OCI-LY7 (cell line): Measurements from ENCODE around the gene KPNA4. TPM values are rescaled to one million over a fixed set of nuclear protein-coding genes. Genes with fewer than 3 reads are reported as not detected.

Experiments used
- BruUV-seq: library from RNA; stranded (reverse); fragments of 400-500 nt; replicated peaks from 2 replicates; lab custom pipeline; 2021; lab: Mats Ljungman, UMichigan
- CTCF ChIA-PET: fragments of 300-600 bp; sonication (Branson Sonifier 250); formaldehyde crosslinking; loops from one replicate; lab custom pipeline; 2022; ENCODE audit warnings: antibody characterized with exemption; ENCODE audit not compliant: unreplicated experiment; lab: Charles Lee
- POLR2A ChIA-PET: fragments of 300-600 bp; sonication (Branson Sonifier 250); formaldehyde crosslinking; loops from one replicate; lab custom pipeline; 2022; ENCODE audit warnings: antibody characterized with exemption; lab: Charles Lee
- DNase-seq: peaks from one replicate; pipeline ENCODE4 v3.0.0-alpha.2; 2015; ENCODE audit warnings: low spot score
- H2AFZ ChIP-seq: fragments of 200-600 bp; sonication (generic), shearing (Covaris generic); 2 replicates; pipeline ENCODE4 v1.6.1; 2014; ENCODE audit warnings: mild to moderate bottlenecking, antibody characterized with exemption, low read length, moderate library complexity
- H3K27ac ChIP-seq: fragments of 200-600 bp; sonication (generic); 2 replicates; pipeline ENCODE4 v1.5.1; 2014; ENCODE audit warnings: mixed run types, low read depth, mild to moderate bottlenecking, moderate library complexity, low read length, inconsistent platforms; ENCODE audit not compliant: poor library complexity, severe bottlenecking
- H3K36me3 ChIP-seq: fragments of 200-600 bp; sonication (generic); 2 replicates; pipeline ENCODE4 v1.6.1; 2014; ENCODE audit warnings: mild to moderate bottlenecking, antibody characterized with exemption, low read length, moderate library complexity, mixed read lengths; ENCODE audit not compliant: insufficient read depth
- H3K4me1 ChIP-seq: fragments of 200-600 bp; sonication (generic); 2 replicates; pipeline ENCODE4 v1.5.1; 2014; ENCODE audit warnings: mild to moderate bottlenecking, low read length; ENCODE audit not compliant: insufficient read depth, poor library complexity, severe bottlenecking
- H3K4me2 ChIP-seq: fragments of 200-600 bp; sonication (generic); 2 replicates; pipeline ENCODE4 v1.6.1; 2014; ENCODE audit warnings: mild to moderate bottlenecking, low read length
- H3K4me3 ChIP-seq: fragments of 200-600 bp; sonication (generic); 2 replicates; pipeline ENCODE4 v1.5.1; 2014; ENCODE audit warnings: mild to moderate bottlenecking, low read depth, low read length; ENCODE audit not compliant: poor library complexity, severe bottlenecking
- H3K79me2 ChIP-seq: fragments of 200-600 bp; sonication (generic); 2 replicates; pipeline ENCODE4 v1.6.1; 2016; ENCODE audit warnings: low read depth, mild to moderate bottlenecking, low read length, moderate library complexity, mixed read lengths; ENCODE audit not compliant: insufficient read depth
- H3K9me2 ChIP-seq: fragments of 200-600 bp; sonication (generic); 2 replicates; pipeline ENCODE4 v1.6.1; 2016; ENCODE audit warnings: mild to moderate bottlenecking, low read length, mixed read lengths; ENCODE audit not compliant: insufficient read depth
- H3K9me3 ChIP-seq: fragments of 200-600 bp; sonication (generic); 2 replicates; pipeline ENCODE4 v1.6.1; 2014; ENCODE audit warnings: mild to moderate bottlenecking, mixed run types, low read length, mixed read lengths
- H4K20me1 ChIP-seq: fragments of 200-600 bp; sonication (generic); 2 replicates; pipeline ENCODE4 v1.6.1; 2014; ENCODE audit warnings: mild to moderate bottlenecking, antibody characterized with exemption, low read length, moderate library complexity, mixed read lengths; ENCODE audit not compliant: insufficient read depth
- EZH2phosphoT487 ChIP-seq: fragments of 200-600 bp; sonication (generic); IDR thresholded peaks from 2 replicates; pipeline ENCODE4 v1.6.1; 2018; ENCODE audit warnings: low read depth, borderline replicate concordance, mild to moderate bottlenecking, mixed run types, antibody characterized with exemption, low read length, moderate library complexity, mixed read lengths
- intact Hi-C: fragments of 100-400 bp; cut with micrococcal nuclease; formaldehyde crosslinking; loops from one replicate; pipeline ENCODE4 v1.10.0; 2022; ENCODE audit not compliant: unreplicated experiment
- total RNA-seq, 2 experiments: library from RNA; depleted of rRNA in 1 of 2; stranded (reverse); fragments of >200 nt in 1 of 2; shearing (Covaris generic) in 1 of 2; gene quantifications; 2 replicates each; pipeline ENCODE4 v1.2.3, GENCODE V29; 2014 to 2022
- TF ChIP-seq, protein P1 (sequence below): fragments of 200-600 bp; sonication (generic); conservative IDR thresholded peaks from 2 replicates; pipeline ENCODE4 v1.5.1; 2014; ENCODE audit warnings: mild to moderate bottlenecking, antibody characterized with exemption, low read length, moderate library complexity, mixed read lengths

Gene KPNA4
- total RNA-seq, 2 experiments from 2014 or later: 15.7 to 46.3 TPM

DNA sequence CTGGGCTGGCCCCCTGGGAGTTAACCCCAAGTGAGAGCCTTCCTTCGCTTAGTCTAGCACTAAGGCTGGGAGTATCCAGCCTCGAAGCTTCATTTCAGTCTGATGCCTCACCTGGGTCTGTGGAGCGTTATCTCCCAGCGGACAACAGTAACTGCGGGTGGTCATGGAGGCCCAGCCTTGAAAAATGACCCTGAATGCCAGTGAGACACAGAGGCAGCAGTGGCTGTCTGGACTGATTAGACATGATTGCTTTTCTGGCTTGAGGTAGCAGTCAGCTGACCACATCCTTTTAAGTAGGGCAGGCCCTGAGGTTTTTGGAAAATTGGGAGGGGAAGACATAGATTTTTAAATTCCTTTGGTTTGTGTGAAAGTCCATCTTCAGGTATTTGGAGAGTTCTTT is 87.6 kb downstream of the KPNA4 start:
- no peak for TF ChIP-seq EZH2phosphoT487
- TF ChIP-seq, protein P1, sequence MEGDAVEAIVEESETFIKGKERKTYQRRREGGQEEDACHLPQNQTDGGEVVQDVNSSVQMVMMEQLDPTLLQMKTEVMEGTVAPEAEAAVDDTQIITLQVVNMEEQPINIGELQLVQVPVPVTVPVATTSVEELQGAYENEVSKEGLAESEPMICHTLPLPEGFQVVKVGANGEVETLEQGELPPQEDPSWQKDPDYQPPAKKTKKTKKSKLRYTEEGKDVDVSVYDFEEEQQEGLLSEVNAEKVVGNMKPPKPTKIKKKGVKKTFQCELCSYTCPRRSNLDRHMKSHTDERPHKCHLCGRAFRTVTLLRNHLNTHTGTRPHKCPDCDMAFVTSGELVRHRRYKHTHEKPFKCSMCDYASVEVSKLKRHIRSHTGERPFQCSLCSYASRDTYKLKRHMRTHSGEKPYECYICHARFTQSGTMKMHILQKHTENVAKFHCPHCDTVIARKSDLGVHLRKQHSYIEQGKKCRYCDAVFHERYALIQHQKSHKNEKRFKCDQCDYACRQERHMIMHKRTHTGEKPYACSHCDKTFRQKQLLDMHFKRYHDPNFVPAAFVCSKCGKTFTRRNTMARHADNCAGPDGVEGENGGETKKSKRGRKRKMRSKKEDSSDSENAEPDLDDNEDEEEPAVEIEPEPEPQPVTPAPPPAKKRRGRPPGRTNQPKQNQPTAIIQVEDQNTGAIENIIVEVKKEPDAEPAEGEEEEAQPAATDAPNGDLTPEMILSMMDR: no peak
- Histone ChIP-seq H3K4me3 (no peak overlapping the region), H3K4me2 (no peak overlapping the region), H3K27ac (no peak overlapping the region), H4K20me1 (no peaks in the 10 kb centered on the region), H3K79me2 (no peaks in the 10 kb centered on the region), H3K4me1 (no peaks in the 10 kb centered on the region), H3K9me3 (no peaks in the 10 kb centered on the region), H3K36me3 (no peaks in the 10 kb centered on the region), H3K9me2 (no peaks in the 10 kb centered on the region), H2AFZ (no peak overlapping the region)
- ChIA-PET CTCF (no interaction called here), POLR2A (interaction anchor here (0.5 kb wide), 1 partner anchor 122 kb away, joined by 3 read pairs; no protein-coding TSS in a partner anchor)
- intact Hi-C loops: no loop called here
- no TSS peak for BruUV-seq
- DNase-seq: no peak

DNA sequence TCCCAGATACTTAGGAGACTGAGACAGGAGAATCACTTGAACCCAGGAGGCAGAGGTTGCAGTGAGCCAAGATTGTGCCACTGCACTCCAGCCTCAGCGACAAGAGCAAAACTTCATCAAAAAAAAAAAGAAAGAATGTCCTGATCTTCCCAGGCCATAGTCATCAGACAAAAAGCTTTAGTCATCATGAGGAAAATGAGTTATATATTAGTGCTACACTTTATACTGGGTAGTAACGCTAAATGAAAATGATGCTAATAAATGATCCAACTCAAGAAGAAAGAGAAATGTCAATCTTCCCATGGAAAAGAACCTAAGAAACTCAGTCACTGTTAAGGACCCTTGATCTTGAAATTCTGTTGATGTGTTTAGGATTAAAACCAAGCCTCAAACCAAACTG is 89.5 kb downstream of the KPNA4 start:
- no peak for DNase-seq
- H3K9me3 ChIP-seq: 0 out of 2 replicates have a peak, but pooled peaks cover 3% of the 10 kb centered on the region

DNA sequence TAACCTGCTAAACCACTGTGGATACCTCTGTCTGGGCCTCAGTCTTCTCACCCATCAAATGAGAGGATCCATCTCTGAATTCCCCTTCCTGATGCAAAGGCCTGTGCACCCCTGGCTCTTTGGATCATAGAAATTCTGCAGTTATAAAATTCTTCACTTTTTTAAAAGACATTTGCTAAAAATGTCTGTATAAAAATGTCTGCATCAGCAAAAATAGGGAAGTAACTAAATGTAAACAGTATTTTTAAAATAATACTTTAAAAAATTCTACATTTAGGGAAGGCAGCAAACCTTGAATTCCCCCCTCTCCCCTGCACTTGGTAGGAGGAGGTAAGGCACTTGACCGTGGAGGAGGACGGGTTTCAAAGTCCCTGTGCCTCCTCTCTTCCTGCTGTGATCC is 90.2 kb downstream of the KPNA4 start:
- Histone ChIP-seq H3K9me2 (no peaks in the 10 kb centered on the region), H4K20me1 (no peaks in the 10 kb centered on the region), H3K4me3 (no peak overlapping the region), H3K79me2 (no peaks in the 10 kb centered on the region), H3K4me1 (no peaks in the 10 kb centered on the region), H3K9me3 (0 out of 2 replicates have a peak, but pooled peaks cover 5% of the 10 kb centered on the region), H3K4me2 (no peak overlapping the region), H3K27ac (no peak overlapping the region), H3K36me3 (no peaks in the 10 kb centered on the region), H2AFZ (no peak overlapping the region)
- ChIA-PET CTCF (no interaction called here), POLR2A (no interaction called here)
- no TSS peak for BruUV-seq
- DNase-seq: no peak
- intact Hi-C loops: no loop called here
- TF ChIP-seq, protein P1: no peak
- no peak for TF ChIP-seq EZH2phosphoT487

More for the DNA sequence above, 89.5 kb downstream of the KPNA4 start:
- Histone ChIP-seq H3K4me1 (no peaks in the 10 kb centered on the region), H3K36me3 (no peaks in the 10 kb centered on the region), H3K9me2 (no peaks in the 10 kb centered on the region), H3K79me2 (no peaks in the 10 kb centered on the region), H2AFZ (no peak overlapping the region), H3K27ac (no peak overlapping the region), H4K20me1 (no peaks in the 10 kb centered on the region), H3K4me2 (no peak overlapping the region), H3K4me3 (no peak overlapping the region)
- ChIA-PET POLR2A (no interaction called here), CTCF (interaction anchor here (0.6 kb wide), 1 partner anchor 737 kb away, joined by 3 read pairs; no protein-coding TSS in a partner anchor)
- TF ChIP-seq EZH2phosphoT487: no peak
- TF ChIP-seq, protein P1: no peak
- intact Hi-C loops: no loop called here
- BruUV-seq: no TSS peak
